HG03442 (cell line): ENCODE results near the gene MN1.

ENCODE experiments used
- ATAC-seq: cut with Tn5 transposase; IDR thresholded peaks from one replicate; pipeline ENCODE4 v1.9.1; 2021; ENCODE audit warnings: mild to moderate bottlenecking, moderate library complexity; ENCODE audit not compliant: unreplicated experiment

Gene MN1

GRCh38 chr22:27800250-27801201 lies 1.0 kb downstream of the MN1 start:
- ATAC-seq = no peak

GRCh38 chr22:27799827-27800249 lies 1.7 kb downstream of the MN1 start:
- no peak for ATAC-seq

GRCh38 chr22:27799015-27799826 lies 2.3 kb downstream of the MN1 start:
- no peak for ATAC-seq

GRCh38 chr22:27798511-27799014 lies 3.0 kb downstream of the MN1 start:
- no peak for ATAC-seq

GRCh38 chr22:27797520-27798391 lies 3.8 kb downstream of the MN1 start:
- no peak for ATAC-seq

- ATAC-seq = no peak
Observed at GRCh38 chr22:27796829-27797519, 4.6 kb downstream of the MN1 start.

- no peak for ATAC-seq
Observed at GRCh38 chr22:27795696-27796517, 5.6 kb downstream of the MN1 start.

GRCh38 chr22:27795053-27795452 lies 6.5 kb downstream of the MN1 start:
- ATAC-seq = no peak

GRCh38 chr22:27794226-27794625 lies 7.3 kb downstream of the MN1 start:
- ATAC-seq = no peak

- ATAC-seq = no peak
Observed at GRCh38 chr22:27793576-27793975, 8.0 kb downstream of the MN1 start.

- ATAC-seq = no peak
Observed at GRCh38 chr22:27792452-27793161, 8.9 kb downstream of the MN1 start.

GRCh38 chr22:27791859-27792241 lies 9.7 kb downstream of the MN1 start:
- no peak for ATAC-seq

GRCh38 chr22:27791159-27791858 lies 10.2 kb downstream of the MN1 start:
- ATAC-seq = no peak

- ATAC-seq = no peak
Observed at GRCh38 chr22:27790376-27791158, 11.0 kb downstream of the MN1 start.

GRCh38 chr22:27788500-27789288 lies 12.9 kb downstream of the MN1 start:
- ATAC-seq = no peak

- ATAC-seq = no peak
Observed at GRCh38 chr22:27786965-27787364, 14.6 kb downstream of the MN1 start.
